ENCODE measurements around the gene CWF19L1.
"Not testable (repeated sequence)": the region's sequence is repeated elsewhere in the genome, so short reads cannot be mapped to it uniquely, and the experiment has no call there.

The CWF19L1 gene

GRCh38 chr10:100267239-100268104 is at the start of gene CWF19L1:
Gene CWF19L1 (minus strand): TSS chr10:100267638. CDS start chr10:100267593, 45 bp downstream.
- peak; percentile 71 for DNase-seq

DNA sequence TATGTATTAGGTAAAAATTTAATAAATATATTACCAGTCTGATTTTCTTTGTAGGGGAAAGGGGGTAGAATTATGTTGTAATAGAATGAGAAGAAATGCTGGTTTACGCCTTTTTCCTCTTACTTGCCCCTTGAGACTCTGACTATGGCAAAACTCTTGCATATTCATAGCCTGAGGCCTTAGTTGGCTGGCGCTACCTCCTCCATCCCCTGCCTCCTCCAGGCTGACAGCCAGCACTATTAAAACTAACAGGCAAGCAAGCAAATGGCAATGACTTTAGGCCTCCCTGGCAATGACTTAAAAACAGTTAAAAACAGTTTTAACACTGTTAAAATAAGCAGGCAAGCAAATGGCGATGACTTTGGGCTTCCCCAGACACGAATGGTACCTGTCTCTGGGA is 48.2 kb upstream of the CWF19L1 start:
- no peak for DNase-seq

GRCh38 chr10:100311298-100311697 is 43.9 kb upstream of the CWF19L1 start:
- no peak for DNase-seq

DNA sequence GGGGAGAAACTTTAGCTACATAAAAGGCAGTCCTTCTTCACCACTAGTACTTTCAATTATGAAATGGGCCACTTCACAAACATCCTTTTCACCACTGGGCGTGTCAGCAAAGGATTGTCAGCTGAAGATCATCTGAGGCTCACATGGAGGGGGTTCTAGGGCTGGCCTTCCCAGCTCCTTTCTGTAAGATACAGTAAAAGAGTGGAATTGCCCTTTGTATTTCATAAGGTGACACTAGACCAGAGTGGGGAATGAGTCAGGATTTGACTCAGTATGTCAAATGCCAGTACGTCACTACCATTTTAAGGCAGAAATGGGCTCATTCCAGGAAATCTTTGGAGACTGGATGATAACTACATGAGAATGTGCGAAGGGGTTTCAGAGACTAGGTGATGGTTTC is 40.2 kb upstream of the CWF19L1 start:
- DNase-seq = no peak

GRCh38 chr10:100306861-100307260 is 39.4 kb upstream of the CWF19L1 start:
- no peak for DNase-seq

DNA sequence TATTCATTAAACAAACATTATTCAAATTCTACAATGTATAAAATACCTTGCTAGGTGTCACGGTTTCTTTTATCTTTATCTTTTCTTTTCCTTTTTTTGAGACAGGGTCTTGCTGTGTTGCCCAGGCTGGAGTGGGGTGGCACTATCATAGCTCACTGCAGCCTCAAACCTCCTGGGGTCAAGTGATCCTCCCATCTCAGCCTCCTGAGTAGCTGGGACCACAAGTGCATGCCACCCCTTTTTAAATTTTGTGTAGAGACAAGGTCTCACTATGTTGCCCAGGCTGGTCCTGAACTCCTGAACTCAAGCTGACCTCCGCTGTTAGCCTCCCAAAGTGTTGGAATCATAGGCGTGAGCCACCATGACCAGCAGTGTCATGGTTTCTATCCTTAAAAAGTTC is 37.0 kb upstream of the CWF19L1 start:
- DNase-seq = no peak

- no peak for DNase-seq
Measured at GRCh38 chr10:100303724-100304319, 36.4 kb upstream of the CWF19L1 start.

- DNase-seq = not testable (repeated sequence)
Measured at GRCh38 chr10:100301123-100301522, 33.7 kb upstream of the CWF19L1 start.

DNA sequence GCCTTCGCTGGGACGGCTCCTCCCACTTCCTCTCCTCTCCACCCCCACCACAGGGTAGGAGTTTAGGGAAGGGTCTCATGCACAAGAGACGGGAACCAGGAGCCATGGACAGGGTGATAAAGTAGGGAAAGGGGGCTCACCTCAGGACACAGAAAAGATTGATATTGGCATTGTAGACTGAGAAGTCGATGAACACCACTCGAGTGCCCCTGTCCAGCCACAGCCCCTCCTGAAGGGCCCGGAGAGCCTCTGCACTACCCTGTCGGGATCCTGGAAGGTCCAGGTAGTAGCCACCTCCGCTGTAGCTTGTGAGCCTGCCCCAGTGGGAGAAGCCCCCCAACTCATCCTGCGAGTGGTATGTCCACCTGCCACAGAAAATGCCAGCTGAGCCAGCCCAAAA is 29.8 kb upstream of the CWF19L1 start:
- DNase-seq = no peak

DNA sequence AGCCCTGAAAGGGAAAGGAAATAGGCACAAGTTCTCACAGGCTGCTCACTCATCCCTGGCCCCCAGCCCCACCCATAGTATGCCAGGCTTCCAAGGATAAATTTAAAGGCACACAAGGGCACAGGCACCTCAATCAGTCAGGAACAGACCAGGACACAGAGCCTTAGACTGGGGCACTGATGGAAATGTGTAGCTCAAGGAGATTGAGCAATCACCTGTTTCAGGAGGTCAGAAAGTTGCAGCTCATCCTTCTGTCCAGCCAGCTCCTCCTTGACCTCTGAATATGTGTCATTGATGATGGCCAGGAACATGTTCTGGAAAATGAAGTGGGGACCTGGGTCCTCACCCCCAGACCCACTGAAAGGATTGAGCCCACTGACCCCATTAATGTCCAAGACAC is 25.6 kb upstream of the CWF19L1 start:
- no peak for DNase-seq

GRCh38 chr10:100292300-100292699 is 24.9 kb upstream of the CWF19L1 start:
- not testable (repeated sequence) for DNase-seq

DNA sequence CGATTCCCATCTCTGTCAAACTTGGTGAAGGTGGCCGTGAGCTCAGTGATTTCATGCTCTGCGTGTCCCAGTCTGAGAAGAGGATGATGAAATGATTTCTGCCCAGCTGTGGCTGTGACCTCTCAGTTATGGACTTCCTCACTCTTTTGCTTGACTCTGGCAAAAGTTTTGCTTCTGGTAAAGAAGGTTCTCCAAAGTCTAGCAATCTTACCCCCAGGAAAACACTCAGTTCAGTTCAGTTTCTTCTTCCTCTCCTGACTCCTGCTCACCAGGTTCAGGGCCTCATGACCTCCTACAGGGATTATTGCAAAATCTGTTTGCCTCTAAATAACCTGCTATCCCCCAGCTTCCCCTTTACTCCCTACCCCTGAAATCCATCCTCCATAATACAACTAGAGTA is 23.9 kb upstream of the CWF19L1 start:
- DNase-seq = no peak

- DNase-seq = no peak
Measured at GRCh38 chr10:100289641-100290040, 22.2 kb upstream of the CWF19L1 start.

- DNase-seq = no peak
Measured at GRCh38 chr10:100288196-100288595, 20.8 kb upstream of the CWF19L1 start.

GRCh38 chr10:100287756-100288155 is 20.3 kb upstream of the CWF19L1 start:
- DNase-seq = no peak

GRCh38 chr10:100286051-100287033 is 18.9 kb upstream of the CWF19L1 start, which contains the start of gene BLOC1S2:
Gene BLOC1S2 (minus strand): TSS chr10:100286680. CDS start chr10:100286659, 21 bp downstream.
- peak; percentile 85 for DNase-seq

DNA sequence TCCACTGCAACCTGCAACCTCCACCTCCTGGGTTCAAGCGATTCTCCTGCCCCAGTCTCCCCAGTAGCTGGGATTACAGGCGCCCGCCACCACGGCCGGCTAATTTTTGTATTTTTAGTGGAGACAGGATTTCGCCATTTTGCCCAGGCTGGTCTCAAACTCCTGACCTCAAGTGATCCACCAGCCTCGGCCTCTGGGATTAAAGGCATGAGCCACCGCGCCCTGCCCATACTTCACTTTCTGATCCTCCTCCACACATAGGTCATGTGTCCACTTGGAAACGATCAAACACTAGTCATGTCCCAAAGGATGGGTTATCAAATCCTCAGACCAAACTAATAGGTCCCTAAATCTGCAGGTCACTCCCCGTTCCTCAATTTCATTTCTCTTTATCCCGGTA is 17.9 kb upstream of the CWF19L1 start:
- DNase-seq = not testable (repeated sequence)

DNA sequence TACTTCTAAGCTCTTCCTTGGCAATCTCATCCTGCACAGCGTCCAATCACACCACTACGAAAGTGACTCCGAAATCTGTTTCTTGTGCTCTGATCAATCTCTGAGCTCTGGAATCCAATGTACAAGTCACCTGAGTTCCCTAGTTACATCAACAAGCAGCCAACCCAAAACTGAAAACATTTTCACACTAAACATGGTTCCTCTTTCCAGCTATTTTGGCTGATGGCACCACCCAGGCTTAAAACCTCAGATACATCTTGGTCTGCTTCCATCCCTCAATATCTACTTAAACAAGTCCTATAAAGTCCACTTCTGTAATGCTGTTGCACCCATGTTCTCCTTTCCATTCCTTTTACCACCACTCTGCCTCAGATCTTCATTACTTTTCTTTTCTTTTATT is 15.5 kb upstream of the CWF19L1 start:
- no peak for DNase-seq

- DNase-seq = not testable (repeated sequence)
Measured at GRCh38 chr10:100276971-100277370, 9.5 kb upstream of the CWF19L1 start.

DNA sequence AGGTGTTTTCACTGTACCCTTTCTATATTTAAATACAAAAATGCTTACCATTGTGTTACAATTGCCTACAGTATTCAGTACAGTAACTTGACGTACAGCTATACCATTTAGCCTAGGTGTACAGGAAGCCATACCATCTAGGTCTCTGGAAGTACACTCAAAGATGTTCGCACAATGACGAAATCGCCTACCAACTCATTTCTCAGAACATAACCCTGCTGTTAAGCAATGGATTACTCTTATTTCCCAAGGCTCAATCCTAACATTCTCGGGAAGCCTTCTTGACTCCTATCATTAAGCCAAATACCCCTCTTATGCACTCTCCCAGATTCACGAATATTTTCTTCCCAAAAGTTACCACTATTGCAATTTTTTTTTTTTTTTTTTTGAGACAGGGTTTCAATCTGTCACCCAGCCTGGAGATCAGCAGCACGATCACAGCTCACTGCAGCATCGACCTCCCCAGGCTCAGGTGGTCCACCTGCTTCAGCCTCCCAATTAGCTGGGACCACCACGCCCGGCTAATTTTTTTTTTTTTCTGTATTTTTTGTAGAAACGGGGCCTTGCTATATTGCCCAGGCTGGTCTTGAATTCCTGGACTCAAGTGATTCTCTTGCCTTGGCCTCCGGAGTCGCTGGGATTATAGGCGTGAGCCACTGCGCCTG is 1.5 kb downstream of the CWF19L1 start:
- DNase-seq = no peak

DNA sequence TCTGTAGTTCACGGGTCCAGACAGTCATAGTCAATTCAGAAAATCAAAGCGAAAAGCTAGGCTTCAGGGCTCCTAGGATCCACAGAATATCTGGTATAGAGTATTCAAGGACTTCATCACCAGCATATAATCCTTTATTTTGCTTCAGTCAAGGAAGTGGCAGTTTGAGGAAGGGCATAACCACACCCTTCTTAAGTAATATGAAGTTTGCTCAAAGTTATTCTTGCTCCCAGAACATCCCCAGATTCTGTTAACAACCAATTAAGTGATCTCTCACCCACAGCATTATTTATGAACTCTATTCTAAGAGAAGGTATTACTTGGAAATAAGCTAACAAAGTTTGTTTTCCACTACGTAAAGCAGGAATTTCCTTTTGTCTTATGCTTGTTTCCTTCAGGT is 13.2 kb downstream of the CWF19L1 start:
- DNase-seq = no peak

- no peak for DNase-seq
Measured at GRCh38 chr10:100253041-100253440, 14.4 kb downstream of the CWF19L1 start.

Data from stimulated activated CD4-positive, alpha-beta T cell treated with anti-CD3 and anti-CD28 coated beads, Interleukin-4, amount 100 ng/mL, for 1 hour (primary cell).